Measurements from ENCODE around the gene NLK.

DNA sequence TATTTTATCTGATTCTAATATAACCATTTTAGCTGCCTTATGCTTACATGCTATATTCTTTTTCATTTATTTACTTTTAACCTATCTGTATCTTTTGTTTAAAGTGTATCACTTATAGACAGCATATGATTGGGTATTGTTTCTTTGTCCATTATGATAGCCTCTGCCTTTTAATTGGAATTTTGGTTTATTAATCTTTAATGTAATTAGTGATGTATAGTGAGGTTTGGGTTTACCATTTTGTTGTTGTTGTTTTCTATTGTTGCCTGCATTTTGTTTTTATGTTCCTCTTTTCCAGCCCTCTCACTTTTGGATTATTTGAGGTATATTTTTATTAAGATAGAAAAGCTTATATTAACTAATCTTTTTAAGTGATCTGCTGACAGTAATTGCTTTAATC lies 59.4 kb downstream of the NLK start:
- TF ChIP-seq POLR2A (IDR thresholded peaks at IDR 0.05) (no peak), EP300 (IDR thresholded peaks at IDR 0.05) (no peak)

All from tibial nerve (tissue), 3 donors.